Natural killer cell (primary cell): Measurements from ENCODE around the gene RASGRF2. TPM values are rescaled to one million over a fixed set of nuclear protein-coding genes. Genes with fewer than 3 reads are reported as not detected.

Source experiments
- ATAC-seq, 3 donors: fragments of 150-1000 bp in 2 of 3; fragments of 200-7000 bp in 1 of 3; cut with Tn5 transposase; 1 replicate in 1 of 3; 2 replicates in 2 of 3; pipeline ENCODE4 v1.10.0; 2021; ENCODE audit warnings: mild to moderate bottlenecking in 2 of 3, moderate library complexity in 2 of 3
- DNase-seq, 2 donors: peaks; one replicate each; pipeline versions ENCODE4 v3.0.0 to v3.0.0-alpha.2; 2013 to 2021; ENCODE audit warnings: mixed read lengths in 1 of 2
- H3K27ac ChIP-seq: one replicate; pipeline ENCODE4 v1.5.1; 2013; ENCODE audit warnings: mild to moderate bottlenecking, low read length
- H3K27me3 ChIP-seq: one replicate; pipeline ENCODE4 v1.6.1; 2013; ENCODE audit warnings: low read length; ENCODE audit not compliant: control insufficient read depth, insufficient read depth
- H3K36me3 ChIP-seq: one replicate; pipeline ENCODE4 v1.6.1; 2013; ENCODE audit warnings: low read length; ENCODE audit not compliant: control insufficient read depth, insufficient read depth
- H3K4me1 ChIP-seq: one replicate; pipeline ENCODE4 v1.6.1; 2013; ENCODE audit warnings: low read length; ENCODE audit not compliant: control insufficient read depth, insufficient read depth
- H3K4me3 ChIP-seq: one replicate; pipeline ENCODE4 v1.5.1; 2013; ENCODE audit warnings: low read length
- H3K9me3 ChIP-seq: one replicate; pipeline ENCODE4 v1.6.1; 2013; ENCODE audit warnings: low read length; ENCODE audit not compliant: control insufficient read depth, insufficient read depth
- H3K27ac Mint-ChIP-seq, 2 donors: one replicate each; pipeline ENCODE4 v1.8.0; 2022; ENCODE audit warnings: mild to moderate bottlenecking in 2 of 2, mixed read lengths in 2 of 2, moderate library complexity in 1 of 2
- H3K27me3 Mint-ChIP-seq, 2 donors: one replicate each; pipeline ENCODE4 v1.8.0; 2022; ENCODE audit warnings: low read depth in 2 of 2, mixed read lengths in 2 of 2
- H3K36me3 Mint-ChIP-seq: one replicate; pipeline ENCODE4 v1.8.0; 2022; ENCODE audit warnings: mixed read lengths
- H3K4me1 Mint-ChIP-seq, 2 donors: one replicate each; pipeline ENCODE4 v1.8.0; 2022; ENCODE audit warnings: mixed read lengths in 2 of 2
- H3K4me3 Mint-ChIP-seq: one replicate; pipeline ENCODE4 v1.8.0; 2022; ENCODE audit warnings: mild to moderate bottlenecking, moderate library complexity, mixed read lengths
- H3K9me3 Mint-ChIP-seq, 2 donors: one replicate each; pipeline ENCODE4 v1.8.0; 2022; ENCODE audit warnings: mixed read lengths in 2 of 2
- WGBS: methylation state at CpG from one replicate; pipeline ENCODE4 v1.1.7; 2013; ENCODE audit warnings: missing lambda C conversion rate; ENCODE audit not compliant: insufficient coverage; 5-methylcytosine and 5-hydroxymethylcytosine counted together
- intact Hi-C: fragments of 100-400 bp; cut with micrococcal nuclease; formaldehyde crosslinking; loops from one replicate; pipeline ENCODE4 v1.14.2; 2022
- total RNA-seq, 4 donors: library from RNA; stranded (reverse); fragments of 120-200 nt in 1 of 4; gene quantifications; one replicate each; pipeline versions ENCODE4 v1.2.3 to v1.2.4, GENCODE V29; 2013 to 2022
- TF ChIP-seq, protein P1 (sequence below): fragments of 200-600 bp; IDR thresholded peaks from one replicate; pipeline ENCODE4 v1.8.0; 2022; ENCODE audit warnings: antibody characterized with exemption

RASGRF2 gene
- total RNA-seq, 3 donors from 2014 or later (not counting 1 experiment from before 2014, with no cell fraction given) = 5.6 to 10.1 (median 6.1) TPM

DNA sequence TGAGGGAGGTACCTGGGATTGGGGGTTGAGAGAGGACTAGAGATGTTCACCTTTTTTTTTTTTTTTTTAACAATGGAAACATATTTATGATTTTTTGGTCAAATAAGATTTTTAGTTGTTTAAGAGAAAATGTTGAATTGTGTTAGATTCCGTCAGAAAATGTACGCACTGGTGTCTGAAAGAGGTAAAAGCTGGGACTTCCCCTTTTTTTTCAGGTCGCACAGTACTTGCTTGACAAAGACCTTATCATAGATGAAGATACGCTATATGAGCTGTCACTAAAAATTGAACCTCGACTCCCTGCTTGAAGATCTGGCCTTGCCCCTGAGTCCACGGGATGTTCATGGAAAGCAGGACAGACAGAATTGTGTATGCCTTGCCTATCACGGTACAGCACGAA, 265.3 kb downstream of the RASGRF2 start:
- peaks cover 0 to 3% of the 10 kb centered on the region in 2 donors for H3K4me1 Mint-ChIP-seq
- no peak for ATAC-seq
- H3K27ac Mint-ChIP-seq = no peak overlapping the region
- TF ChIP-seq, protein P1, sequence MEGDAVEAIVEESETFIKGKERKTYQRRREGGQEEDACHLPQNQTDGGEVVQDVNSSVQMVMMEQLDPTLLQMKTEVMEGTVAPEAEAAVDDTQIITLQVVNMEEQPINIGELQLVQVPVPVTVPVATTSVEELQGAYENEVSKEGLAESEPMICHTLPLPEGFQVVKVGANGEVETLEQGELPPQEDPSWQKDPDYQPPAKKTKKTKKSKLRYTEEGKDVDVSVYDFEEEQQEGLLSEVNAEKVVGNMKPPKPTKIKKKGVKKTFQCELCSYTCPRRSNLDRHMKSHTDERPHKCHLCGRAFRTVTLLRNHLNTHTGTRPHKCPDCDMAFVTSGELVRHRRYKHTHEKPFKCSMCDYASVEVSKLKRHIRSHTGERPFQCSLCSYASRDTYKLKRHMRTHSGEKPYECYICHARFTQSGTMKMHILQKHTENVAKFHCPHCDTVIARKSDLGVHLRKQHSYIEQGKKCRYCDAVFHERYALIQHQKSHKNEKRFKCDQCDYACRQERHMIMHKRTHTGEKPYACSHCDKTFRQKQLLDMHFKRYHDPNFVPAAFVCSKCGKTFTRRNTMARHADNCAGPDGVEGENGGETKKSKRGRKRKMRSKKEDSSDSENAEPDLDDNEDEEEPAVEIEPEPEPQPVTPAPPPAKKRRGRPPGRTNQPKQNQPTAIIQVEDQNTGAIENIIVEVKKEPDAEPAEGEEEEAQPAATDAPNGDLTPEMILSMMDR = no peak
- H3K36me3 Mint-ChIP-seq = no peaks in the 10 kb centered on the region
- H3K9me3 Mint-ChIP-seq = no peaks in the 10 kb centered on the region
- DNase-seq = no peak
- Histone ChIP-seq H3K4me1 (peaks cover 2% of the 10 kb centered on the region), H3K27ac (no peak overlapping the region), H3K4me3 (no peak overlapping the region), H3K36me3 (no peaks in the 10 kb centered on the region), H3K27me3 (no peaks in the 10 kb centered on the region), H3K9me3 (no peaks in the 10 kb centered on the region)
- no peak overlapping the region for H3K4me3 Mint-ChIP-seq
- WGBS = 61% methylated on average over 8 of the region's 8 CpGs
- intact Hi-C loops = no loop called here
- peaks cover 6 to 11% of the 10 kb centered on the region in 2 donors for H3K27me3 Mint-ChIP-seq

DNA sequence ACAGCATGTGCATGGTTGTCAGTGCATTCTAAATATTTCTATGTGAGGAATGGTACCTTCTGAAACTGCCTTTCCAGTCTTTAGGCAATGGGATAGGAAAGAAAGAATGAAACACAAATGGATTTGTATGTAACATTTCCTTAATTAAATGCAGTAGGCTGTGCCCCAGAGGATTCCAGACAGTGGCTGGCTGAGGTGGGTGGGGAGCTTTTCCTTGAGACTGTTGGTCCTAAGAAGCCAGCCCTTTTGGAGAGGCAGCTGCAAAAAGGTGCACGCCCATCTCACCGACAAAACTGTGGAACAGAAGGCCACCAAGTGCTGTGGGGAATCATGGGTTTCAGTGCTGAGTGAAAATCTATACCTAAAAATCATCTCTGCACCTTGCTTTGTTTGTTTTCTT, 266.1 kb downstream of the RASGRF2 start:
- H3K27me3 ChIP-seq = no peaks in the 10 kb centered on the region
- Mint-ChIP-seq H3K4me1 (peaks cover 0 to 6% of the 10 kb centered on the region in 2 donors), H3K9me3 (no peaks in the 10 kb centered on the region), H3K27me3 (peaks cover 7 to 11% of the 10 kb centered on the region in 2 donors), H3K27ac (no peak overlapping the region), H3K36me3 (no peaks in the 10 kb centered on the region), H3K4me3 (no peak overlapping the region)
- H3K4me3 ChIP-seq = no peak overlapping the region
- ATAC-seq (no peak), DNase-seq (no peak)
- H3K27ac ChIP-seq = no peak overlapping the region
- no peaks in the 10 kb centered on the region for H3K9me3 ChIP-seq
- WGBS = 87% methylated on average over 2 of the region's 2 CpGs
- intact Hi-C loops = no loop called here
- H3K36me3 ChIP-seq = no peaks in the 10 kb centered on the region
- H3K4me1 ChIP-seq = peaks cover 3% of the 10 kb centered on the region
- TF ChIP-seq, protein P1 = no peak

DNA sequence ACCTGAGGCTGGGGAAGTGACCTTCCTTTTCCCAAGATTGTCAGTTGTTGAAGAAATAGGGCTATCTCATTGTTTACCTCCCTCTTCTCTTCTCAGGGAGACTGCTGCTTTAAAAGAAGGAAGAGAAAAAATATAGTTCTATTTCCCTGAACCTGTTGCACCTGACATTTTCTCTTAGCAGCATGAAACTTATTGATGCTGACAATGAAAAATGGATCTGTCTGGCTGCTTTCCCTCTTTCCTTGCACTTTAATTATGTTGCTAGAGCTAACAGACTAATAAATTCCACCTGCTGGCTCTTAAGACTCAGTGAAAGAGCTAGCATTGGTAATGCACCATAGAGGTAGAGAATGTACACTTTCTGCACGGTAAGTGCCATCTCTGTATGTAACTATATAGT, 266.8 kb downstream of the RASGRF2 start:
- peaks cover 0 to 6% of the 10 kb centered on the region in 2 donors for H3K4me1 Mint-ChIP-seq
- H3K9me3 ChIP-seq = no peaks in the 10 kb centered on the region
- ATAC-seq (no peak), DNase-seq (no peak)
- H3K27ac ChIP-seq = no peak overlapping the region
- no peaks in the 10 kb centered on the region for H3K36me3 ChIP-seq
- no peaks in the 10 kb centered on the region for H3K9me3 Mint-ChIP-seq
- no peaks in the 10 kb centered on the region for H3K27me3 ChIP-seq
- intact Hi-C loops = no loop called here
- H3K36me3 Mint-ChIP-seq = no peaks in the 10 kb centered on the region
- H3K4me3 ChIP-seq = no peak overlapping the region
- peaks cover 3% of the 10 kb centered on the region for H3K4me1 ChIP-seq
- no peak overlapping the region for H3K27ac Mint-ChIP-seq
- H3K27me3 Mint-ChIP-seq = peaks cover 7 to 11% of the 10 kb centered on the region in 2 donors
- no peak overlapping the region for H3K4me3 Mint-ChIP-seq
- TF ChIP-seq, protein P1 = no peak
- no CpG with 5 or more reads among the region's 1 CpG for WGBS

GRCh38 chr5:81228084-81228483, 267.9 kb downstream of the RASGRF2 start:
- no peak for DNase-seq
- intact Hi-C loops = no loop called here
- no peaks in the 10 kb centered on the region for H3K36me3 ChIP-seq
- no peak for ATAC-seq
- Mint-ChIP-seq H3K9me3 (no peaks in the 10 kb centered on the region), H3K27me3 (peaks cover 3 to 11% of the 10 kb centered on the region in 2 donors), H3K4me3 (no peak overlapping the region), H3K4me1 (peaks cover under 1 to 7% of the 10 kb centered on the region in 2 donors), H3K27ac (no peak overlapping the region), H3K36me3 (no peaks in the 10 kb centered on the region)
- no peak overlapping the region for H3K4me3 ChIP-seq
- no peaks in the 10 kb centered on the region for H3K27me3 ChIP-seq
- H3K4me1 ChIP-seq = peaks cover 8% of the 10 kb centered on the region
- WGBS = 84% methylated on average over 4 of the region's 4 CpGs
- TF ChIP-seq, protein P1 = no peak
- H3K27ac ChIP-seq = no peak overlapping the region
- no peaks in the 10 kb centered on the region for H3K9me3 ChIP-seq
